Neural cell (in vitro differentiated cells): Measurements from ENCODE around the gene SETBP1.

Experiments
- EZH2 ChIP-seq: fragments of 200-600, 300-800 bp; shearing (Covaris generic), sonication (generic); IDR thresholded peaks from 2 replicates; pipeline ENCODE4 v1.6.1; 2014; ENCODE audit warnings: antibody characterized with exemption, low read length, borderline replicate concordance, mild to moderate bottlenecking; ENCODE audit not compliant: insufficient read depth, poor library complexity, severe bottlenecking
- TF ChIP-seq, protein P1 (sequence below): fragments of 450-650 bp; IDR thresholded peaks from 2 replicates; pipeline ENCODE4 v1.5.1; 2014; ENCODE audit warnings: antibody characterized with exemption, mild to moderate bottlenecking, moderate library complexity; ENCODE audit not compliant: poor library complexity, severe bottlenecking

DNA sequence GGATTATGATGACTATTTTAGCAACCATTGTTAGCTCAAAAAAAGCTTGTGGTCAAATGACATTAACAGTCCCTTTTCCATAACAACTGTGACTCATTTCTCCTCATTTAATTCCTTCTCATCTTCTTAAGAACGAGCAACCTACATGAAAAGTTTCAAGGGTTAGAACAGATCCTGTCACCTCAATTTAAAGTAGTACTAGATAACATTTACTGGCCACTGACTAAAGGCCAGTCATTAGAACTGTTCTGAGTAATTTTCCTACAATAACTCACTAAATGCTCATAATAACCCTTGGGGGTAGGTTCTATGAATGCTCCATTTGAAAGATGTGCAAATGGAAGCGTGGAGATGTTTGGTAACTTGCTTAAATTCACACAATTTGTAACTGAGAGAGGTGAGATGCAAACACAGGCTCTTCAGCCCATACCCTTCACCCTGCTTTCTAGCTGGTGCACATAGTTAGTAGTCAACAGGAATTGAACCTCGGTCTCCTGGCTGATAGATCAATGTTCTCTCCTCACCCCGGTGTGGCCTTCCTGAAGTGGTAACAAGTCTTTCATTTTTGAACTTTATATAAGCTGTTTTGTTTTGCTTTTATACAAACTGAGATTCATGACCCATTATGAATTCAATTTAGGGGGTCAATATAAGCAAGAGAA is 212.5 kb downstream of the SETBP1 start:
- TF ChIP-seq, protein P1, sequence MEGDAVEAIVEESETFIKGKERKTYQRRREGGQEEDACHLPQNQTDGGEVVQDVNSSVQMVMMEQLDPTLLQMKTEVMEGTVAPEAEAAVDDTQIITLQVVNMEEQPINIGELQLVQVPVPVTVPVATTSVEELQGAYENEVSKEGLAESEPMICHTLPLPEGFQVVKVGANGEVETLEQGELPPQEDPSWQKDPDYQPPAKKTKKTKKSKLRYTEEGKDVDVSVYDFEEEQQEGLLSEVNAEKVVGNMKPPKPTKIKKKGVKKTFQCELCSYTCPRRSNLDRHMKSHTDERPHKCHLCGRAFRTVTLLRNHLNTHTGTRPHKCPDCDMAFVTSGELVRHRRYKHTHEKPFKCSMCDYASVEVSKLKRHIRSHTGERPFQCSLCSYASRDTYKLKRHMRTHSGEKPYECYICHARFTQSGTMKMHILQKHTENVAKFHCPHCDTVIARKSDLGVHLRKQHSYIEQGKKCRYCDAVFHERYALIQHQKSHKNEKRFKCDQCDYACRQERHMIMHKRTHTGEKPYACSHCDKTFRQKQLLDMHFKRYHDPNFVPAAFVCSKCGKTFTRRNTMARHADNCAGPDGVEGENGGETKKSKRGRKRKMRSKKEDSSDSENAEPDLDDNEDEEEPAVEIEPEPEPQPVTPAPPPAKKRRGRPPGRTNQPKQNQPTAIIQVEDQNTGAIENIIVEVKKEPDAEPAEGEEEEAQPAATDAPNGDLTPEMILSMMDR: no peak
- TF ChIP-seq EZH2: no peak
